IMR-90 (cell line): ENCODE data around the gene AMBRA1. TPM values are rescaled to one million over a fixed set of nuclear protein-coding genes. Genes with fewer than 3 reads are reported as not detected.

ENCODE experiments used
- ATAC-seq: fragments of 200-7000 bp; cut with Tn5 transposase; 2 replicates; pipeline ENCODE4 v1.9.1; 2020; ENCODE audit warnings: low read depth, mild to moderate bottlenecking, moderate library complexity
- BruUV-seq: library from RNA; stranded (reverse); fragments of 400-500 nt; replicated peaks from 2 replicates; lab custom pipeline; 2021; lab: Mats Ljungman, UMichigan
- CTCF ChIA-PET: fragments of 300-600 bp; formaldehyde crosslinking; extraction: SDS; loops from one replicate; lab custom pipeline; 2021; ENCODE audit warnings: antibody characterized with exemption; lab: Yijun Ruan, JAX
- POLR2A ChIA-PET: fragments of 300-600 bp; sonication (Branson Sonifier 250); formaldehyde crosslinking; loops from one replicate; lab custom pipeline; 2022; ENCODE audit warnings: antibody characterized with exemption; ENCODE audit not compliant: unreplicated experiment; lab: Charles Lee
- DNase-seq: peaks from one replicate; pipeline ENCODE4 v3.0.0; 2013
- H2AFZ ChIP-seq: replicated peaks from 2 replicates; pipeline ENCODE3; 2013; ENCODE audit warnings: low read length, mild to moderate bottlenecking; ENCODE audit not compliant: poor library complexity
- H2AK5ac ChIP-seq: 2 replicates; pipeline ENCODE4 v1.6.1; 2013; ENCODE audit warnings: low read depth, low read length, inconsistent platforms
- H2AK9ac ChIP-seq: replicated peaks from 2 replicates; pipeline ENCODE3; 2013; ENCODE audit warnings: mild to moderate bottlenecking, low read depth, low read length, moderate library complexity; ENCODE audit not compliant: poor library complexity
- H2BK120ac ChIP-seq: 2 replicates; pipeline ENCODE4 v1.6.1; 2013; ENCODE audit warnings: low read depth, low read length, inconsistent platforms
- H2BK15ac ChIP-seq: 3 replicates; pipeline ENCODE4 v1.6.1; 2013; ENCODE audit warnings: low read depth, low read length, inconsistent platforms
- H2BK20ac ChIP-seq: 2 replicates; pipeline ENCODE4 v1.6.1; 2013; ENCODE audit warnings: low read depth, mild to moderate bottlenecking, inconsistent platforms, low read length, moderate library complexity
- H2BK5ac ChIP-seq: 2 replicates; pipeline ENCODE4 v1.6.1; 2013; ENCODE audit warnings: mild to moderate bottlenecking, low read depth, low read length, inconsistent platforms; ENCODE audit not compliant: poor library complexity, severe bottlenecking
- H3K14ac ChIP-seq: replicated peaks from 2 replicates; pipeline ENCODE4 v1.6.1; 2013; ENCODE audit warnings: low read depth, low read length, inconsistent platforms
- H3K18ac ChIP-seq: 2 replicates; pipeline ENCODE4 v1.6.1; 2013; ENCODE audit warnings: low read depth, low read length, control low read depth
- H3K23ac ChIP-seq: 2 replicates; pipeline ENCODE4 v1.6.1; 2013; ENCODE audit warnings: low read depth, low read length, inconsistent platforms
- H3K27ac ChIP-seq: 2 replicates; pipeline ENCODE4 v1.5.1; 2013; ENCODE audit warnings: mild to moderate bottlenecking, control low read depth, low read length; ENCODE audit not compliant: insufficient read depth
- H3K27me3 ChIP-seq: 2 replicates; pipeline ENCODE4 v1.6.1; 2013; ENCODE audit warnings: low read length; ENCODE audit not compliant: control insufficient read depth, insufficient read depth
- H3K36me3 ChIP-seq: 2 replicates; pipeline ENCODE4 v1.6.1; 2013; ENCODE audit warnings: low read length, mixed read lengths; ENCODE audit not compliant: control insufficient read depth, insufficient read depth
- H3K4ac ChIP-seq: 2 replicates; pipeline ENCODE4 v1.6.1; 2013; ENCODE audit warnings: low read depth, low read length, inconsistent platforms
- H3K4me1 ChIP-seq: 2 replicates; pipeline ENCODE4 v1.6.1; 2013; ENCODE audit warnings: low read length, mixed read lengths; ENCODE audit not compliant: control insufficient read depth, insufficient read depth
- H3K4me2 ChIP-seq: 2 replicates; pipeline ENCODE4 v1.6.1; 2013; ENCODE audit warnings: low read depth, mild to moderate bottlenecking, control low read depth, low read length, moderate library complexity
- H3K4me3 ChIP-seq: 2 replicates; pipeline ENCODE4 v1.5.1; 2013; ENCODE audit warnings: low read depth, mild to moderate bottlenecking, control low read depth, low read length, moderate library complexity; ENCODE audit not compliant: insufficient read depth
- H3K56ac ChIP-seq: 2 replicates; pipeline ENCODE4 v1.6.1; 2013; ENCODE audit warnings: low read length, inconsistent platforms; ENCODE audit not compliant: insufficient read depth; ENCODE audit errors: extremely low read depth
- H3K79me1 ChIP-seq, 2 experiments: 2 replicates each; pipeline ENCODE4 v1.6.1; 2013; ENCODE audit warnings: low read length in 2 of 2, inconsistent platforms in 1 of 2, low read depth in 1 of 2
- H3K9ac ChIP-seq: 2 replicates; pipeline ENCODE4 v1.6.1; 2013; ENCODE audit warnings: low read depth, low read length, control low read depth
- H3K9me1 ChIP-seq: 2 replicates; pipeline ENCODE4 v1.6.1; 2013; ENCODE audit warnings: low read length, inconsistent platforms; ENCODE audit not compliant: insufficient read depth
- H3K9me3 ChIP-seq: 2 replicates; pipeline ENCODE4 v1.6.1; 2013; ENCODE audit warnings: low read length; ENCODE audit not compliant: control insufficient read depth, insufficient read depth
- H4K20me1 ChIP-seq: 2 replicates; pipeline ENCODE4 v1.6.1; 2013; ENCODE audit warnings: low read length, inconsistent platforms; ENCODE audit not compliant: insufficient read depth
- H4K5ac ChIP-seq: 2 replicates; pipeline ENCODE4 v1.6.1; 2013; ENCODE audit warnings: mild to moderate bottlenecking, low read depth, low read length, control low read depth
- H4K8ac ChIP-seq, 2 experiments: 2 replicates each; pipeline ENCODE4 v1.6.1; 2013; ENCODE audit warnings: low read depth in 2 of 2, low read length in 2 of 2, control low read depth in 1 of 2, inconsistent platforms in 1 of 2
- H4K91ac ChIP-seq: 2 replicates; pipeline ENCODE4 v1.6.1; 2013; ENCODE audit warnings: low read depth, low read length, inconsistent platforms; ENCODE audit not compliant: insufficient read depth
- FOS ChIP-seq: fragments of 150-350 bp; IDR thresholded peaks from 2 replicates; pipeline ENCODE4 v1.6.1; 2016; ENCODE audit warnings: low read depth, low read length
- MAZ ChIP-seq: IDR thresholded peaks from 2 replicates; pipeline ENCODE4 v1.6.1; 2012; ENCODE audit warnings: low read depth, mild to moderate bottlenecking, low read length, improper control_type of control experiment, moderate library complexity, borderline replicate concordance
- MXI1 ChIP-seq: IDR thresholded peaks from 2 replicates; pipeline ENCODE4 v1.6.1; 2012; ENCODE audit warnings: low read depth, mild to moderate bottlenecking, low read length, moderate library complexity, borderline replicate concordance
- RCOR1 ChIP-seq: IDR thresholded peaks from 2 replicates; pipeline ENCODE4 v1.6.1; 2012; ENCODE audit warnings: mild to moderate bottlenecking, low read length, improper control_type of control experiment; ENCODE audit not compliant: insufficient replicate concordance
- WGBS, 2 experiments: methylation state at CpG; one replicate each; pipeline versions ENCODE4 v1.1.5 to v1.1.7; 2013; ENCODE audit warnings: missing lambda C conversion rate in 2 of 2; ENCODE audit not compliant: insufficient read length in 1 of 2; ENCODE audit errors: extremely low coverage in 2 of 2; 5-methylcytosine and 5-hydroxymethylcytosine counted together
- dilution Hi-C: fragments of 300-500 bp; cut with HindIII; formaldehyde crosslinking; loops from one replicate; pipeline ENCODE4 v1.14.3; 2018; ENCODE audit warnings: low sequenced_read_pairs; ENCODE audit not compliant: unreplicated experiment
- in situ Hi-C: fragments of 300-500 bp; cut with MboI; formaldehyde crosslinking; loops from 3 replicates; pipeline ENCODE4 v1.14.3; 2019; ENCODE audit warnings: low sequenced_read_pairs, inconsistent platforms, mixed read lengths
- intact Hi-C: fragments of 100-400 bp; cut with micrococcal nuclease; formaldehyde crosslinking; loops from 2 replicates; pipeline ENCODE4 v1.10.0; 2022
- polyA plus RNA-seq, 3 experiments: library from polyadenylated mRNA; depleted of rRNA; stranded (reverse); fragments of >200 nt; gene quantifications; 2 replicates each; pipeline ENCODE4 v1.2.3, GENCODE V29; 2012; ENCODE audit warnings: low replicate concordance in 1 of 3
- total RNA-seq: library from RNA; depleted of rRNA; stranded (reverse); fragments of >200 nt; gene quantifications from 2 replicates; pipeline ENCODE4 v1.2.3, GENCODE V29; 2012

AMBRA1 gene
- total and polyA plus RNA-seq, 2 of the 4 experiments (the other 2 are of a cell fraction): 9.4 to 18.3 TPM

- WGBS, 2 experiments: 92% methylated on average over 13 of the region's 20 CpGs; no CpG with 5 or more reads in 1 of the 2 experiments
- Histone ChIP-seq H2AK5ac (peak overlapping the region; percentile 98), H3K4ac (peak overlapping the region; percentile 80), H3K4me2 (peak overlapping the region; percentile 41; the same call in 1 of the 2 replicates), H3K9me3 (no peaks in the 10 kb centered on the region), H2BK120ac (peak overlapping the region; percentile 76), H3K79me1 (peaks cover 41 to 61% of the 10 kb centered on the region in 2 experiments), H3K4me3 (no peak overlapping the region), H2BK15ac (peak overlapping the region; percentile 58; the same call in 1 of the 3 replicates), H4K20me1 (peaks cover 21% of the 10 kb centered on the region), H2BK20ac (no peak overlapping the region; the same call in 1 of the 2 replicates), H3K9me1 (peaks cover 10% of the 10 kb centered on the region), H3K18ac (peak overlapping the region; percentile 79), H3K27me3 (no peaks in the 10 kb centered on the region), H3K9ac (peak overlapping the region; percentile 49), H4K8ac (peak overlapping the region in 1 of 2 experiments; percentile 93; a peak in 2 of 4 replicates), H3K23ac (peak overlapping the region; percentile 93), H3K4me1 (peaks cover 37% of the 10 kb centered on the region), H3K36me3 (no peaks in the 10 kb centered on the region), H4K5ac (peak overlapping the region; percentile 85), H2AK9ac (peak overlapping the region; percentile 73), H2AFZ (peak overlapping the region; percentile 78), H4K91ac (peak overlapping the region; percentile 80), H2BK5ac (peak overlapping the region; percentile 67), H3K14ac (peak overlapping the region; percentile 87), H3K56ac (no peak overlapping the region), H3K27ac (peak overlapping the region; percentile 48)
- in situ Hi-C loops: no loop called here
- CTCF ChIA-PET: interaction anchor here (0.9 kb wide), 1 partner anchor 15 kb away, joined by 5 read pairs; the partner anchor contains the start of gene DGKZ
- ATAC-seq (no peak), DNase-seq (no peak)
- BruUV-seq: no TSS peak
- dilution Hi-C loops: no loop called here
- intact Hi-C loops: no loop called here
- TF ChIP-seq RCOR1 (no peak), FOS (no peak), MAZ (no peak), MXI1 (no peak)
- POLR2A ChIA-PET: no interaction called here
These were observed 231.4 kb downstream of the AMBRA1 start for GRCh38 chr11:46362156-46363030.
